Right atrium auricular region (tissue), 2 donors: ENCODE results near the gene FHAD1. TPM values are rescaled to one million over a fixed set of nuclear protein-coding genes. Genes with fewer than 3 reads are reported as not detected.

Source experiments
- DNase-seq: peaks from one replicate; pipeline ENCODE4 v3.0.0-alpha.2; 2019; ENCODE audit warnings: low spot score
- H3K27ac ChIP-seq, 2 donors: fragments of 200-600 bp; sonication (generic); 1 replicate in 1 of 2; 2 replicates in 1 of 2; pipeline ENCODE4 v1.5.1; 2016 to 2019
- H3K27me3 ChIP-seq, 2 donors: fragments of 200-600 bp; sonication (generic); one replicate each; pipeline versions ENCODE4 v1.5.1 to v1.6.0; 2017 to 2019
- H3K36me3 ChIP-seq: fragments of 200-600 bp; sonication (generic); one replicate; pipeline ENCODE4 v1.5.1; 2016
- H3K4me1 ChIP-seq, 2 donors: fragments of 200-600 bp; sonication (generic); one replicate each; pipeline versions ENCODE4 v1.5.1 to v1.6.0; 2017 to 2019
- H3K4me3 ChIP-seq, 2 donors: fragments of 200-600 bp; sonication (generic); 1 replicate in 1 of 2; 2 replicates in 1 of 2; pipeline ENCODE4 v1.5.1; 2017 to 2019; ENCODE audit warnings: mild to moderate bottlenecking in 1 of 2, moderate library complexity in 1 of 2
- H3K9me3 ChIP-seq, 2 donors: fragments of 200-600 bp; sonication (generic); one replicate each; pipeline ENCODE4 v1.5.1; 2019
- CTCF ChIP-seq, 2 donors: fragments of 200-600 bp; sonication (generic); IDR thresholded peaks; one replicate each; pipeline ENCODE4 v1.5.1; 2019; ENCODE audit warnings: antibody characterized with exemption in 2 of 2
- total RNA-seq, 2 donors: library from RNA; depleted of rRNA; stranded (reverse); fragments of >200 nt; gene quantifications; one replicate each; pipeline ENCODE4 v1.1.0, GENCODE V29; 2016

FHAD1 gene
- total RNA-seq, 2 donors from 2014 or later: not detected

DNA sequence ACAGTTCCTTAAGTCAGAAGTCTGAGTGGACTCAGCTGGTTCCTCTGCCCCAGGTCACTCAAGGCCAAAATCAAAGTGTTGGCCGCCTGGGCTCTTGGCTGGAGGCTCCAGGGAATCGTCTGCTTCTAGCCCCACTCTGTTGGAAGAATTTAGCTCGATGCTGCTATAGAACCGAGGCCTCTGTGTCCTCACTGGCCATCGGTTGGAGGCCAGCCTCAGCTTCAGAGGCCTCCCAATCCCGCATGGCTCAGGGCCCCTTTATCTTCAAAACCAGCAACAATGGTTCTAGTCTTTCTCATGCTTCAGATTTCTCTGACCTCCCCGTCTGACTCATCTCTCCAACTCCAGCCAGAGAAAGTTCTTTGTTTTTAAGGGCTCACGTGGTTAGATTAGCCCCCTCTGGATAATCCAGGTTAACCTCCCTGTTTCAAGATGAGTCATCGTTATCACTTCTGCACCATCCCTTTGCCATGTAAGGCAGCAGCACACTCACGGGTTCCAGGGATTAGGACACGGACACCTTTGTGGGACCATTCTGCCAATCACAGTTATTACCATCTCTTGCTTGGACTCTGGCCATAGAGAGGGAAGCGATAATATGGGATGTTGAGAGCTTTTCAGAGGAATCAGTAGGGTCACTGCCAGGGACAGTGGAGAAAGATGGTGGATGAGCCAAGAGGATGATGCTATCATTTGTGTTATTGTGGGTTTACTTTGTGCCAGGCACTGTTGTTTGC, 13.6 kb downstream of the FHAD1 start:
- Histone ChIP-seq H3K4me1 (peaks cover 0 to 22% of the 10 kb centered on the region in 2 donors), H3K27ac (no peak overlapping the region), H3K36me3 (no peaks in the 10 kb centered on the region), H3K4me3 (no peak overlapping the region), H3K9me3 (peaks cover 0 to 8% of the 10 kb centered on the region in 2 donors), H3K27me3 (no peaks in the 10 kb centered on the region)
- no peak for TF ChIP-seq CTCF (IDR thresholded peaks at IDR 0.05)
- peak; percentile 54 for DNase-seq

GRCh38 chr1:15261155-15262002, 14.4 kb downstream of the FHAD1 start:
- peak; percentile 75 for DNase-seq
- Histone ChIP-seq H3K4me1 (peaks cover 0 to 22% of the 10 kb centered on the region in 2 donors), H3K4me3 (no peak overlapping the region)

DNA sequence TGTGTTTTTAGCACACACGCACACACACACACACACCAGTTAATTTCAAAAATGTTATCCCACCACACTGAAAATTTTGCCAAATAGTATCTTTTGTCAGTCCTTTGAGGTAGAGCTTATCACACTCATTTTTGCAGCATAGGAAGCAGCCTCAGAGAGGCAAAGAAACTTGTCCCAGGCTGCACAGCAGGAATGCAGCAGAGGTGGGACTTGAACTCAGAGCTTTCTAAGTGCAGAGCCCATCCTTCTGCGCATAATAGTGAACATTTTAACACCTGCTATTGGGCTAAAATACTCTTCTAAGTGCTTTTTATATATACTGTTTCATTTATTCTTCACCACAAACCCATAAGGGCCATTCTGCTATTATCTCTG, 15.0 kb downstream of the FHAD1 start:
- DNase-seq: peak; percentile 11
- Histone ChIP-seq H3K27me3 (no peaks in the 10 kb centered on the region), H3K4me3 (no peak overlapping the region), H3K36me3 (no peaks in the 10 kb centered on the region), H3K4me1 (peaks cover 0 to 22% of the 10 kb centered on the region in 2 donors), H3K27ac (no peak overlapping the region), H3K9me3 (peaks cover 0 to 8% of the 10 kb centered on the region in 2 donors)
- TF ChIP-seq CTCF (IDR thresholded peaks at IDR 0.05): no peak

More at GRCh38 chr1:15261155-15262002, 14.4 kb downstream of the FHAD1 start:
- H3K27me3 ChIP-seq: no peaks in the 10 kb centered on the region
- peak overlapping the region in 1 of 2 donors; percentile 16 for H3K27ac ChIP-seq
- H3K36me3 ChIP-seq: no peaks in the 10 kb centered on the region
- H3K9me3 ChIP-seq: peaks cover 0 to 8% of the 10 kb centered on the region in 2 donors
- no peak for TF ChIP-seq CTCF (IDR thresholded peaks at IDR 0.05)

- no peak for TF ChIP-seq CTCF (IDR thresholded peaks at IDR 0.05)
- peaks cover 0 to 22% of the 10 kb centered on the region in 2 donors for H3K4me1 ChIP-seq
- H3K9me3 ChIP-seq: peaks cover 0 to 8% of the 10 kb centered on the region in 2 donors
- no peak overlapping the region for H3K4me3 ChIP-seq
- no peaks in the 10 kb centered on the region for H3K36me3 ChIP-seq
- DNase-seq: peak; percentile 53
- no peaks in the 10 kb centered on the region for H3K27me3 ChIP-seq
- no peak overlapping the region for H3K27ac ChIP-seq
Observed at GRCh38 chr1:15262706-15263105, 15.7 kb downstream of the FHAD1 start.

DNA sequence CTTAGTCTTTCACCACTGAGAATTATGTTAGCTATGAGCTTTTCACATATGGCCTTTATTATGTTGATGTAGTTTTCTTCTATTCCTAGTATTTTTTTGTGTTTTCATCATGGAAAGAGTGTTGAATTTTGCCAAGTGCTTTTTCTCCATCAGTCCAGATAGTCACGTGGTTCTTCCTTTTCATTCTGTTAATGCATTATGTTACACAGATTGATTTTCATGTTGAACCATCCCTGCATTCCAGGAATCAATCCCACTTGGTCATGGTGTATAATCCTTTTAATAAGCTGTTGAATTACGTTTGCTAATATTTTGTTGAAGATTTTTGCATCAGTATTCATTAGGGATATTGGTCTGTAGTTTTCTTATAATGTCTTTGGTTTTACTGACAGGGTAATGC, 17.7 kb downstream of the FHAD1 start:
- Histone ChIP-seq H3K36me3 (no peaks in the 10 kb centered on the region), H3K27ac (no peak overlapping the region), H3K27me3 (no peaks in the 10 kb centered on the region), H3K4me1 (peaks cover 0 to 20% of the 10 kb centered on the region in 2 donors), H3K9me3 (peaks cover 0 to 8% of the 10 kb centered on the region in 2 donors), H3K4me3 (no peak overlapping the region)
- TF ChIP-seq CTCF (IDR thresholded peaks at IDR 0.05): no peak
- DNase-seq: no peak
